ENCODE results near the gene C19orf73.

Gene C19orf73

DNA sequence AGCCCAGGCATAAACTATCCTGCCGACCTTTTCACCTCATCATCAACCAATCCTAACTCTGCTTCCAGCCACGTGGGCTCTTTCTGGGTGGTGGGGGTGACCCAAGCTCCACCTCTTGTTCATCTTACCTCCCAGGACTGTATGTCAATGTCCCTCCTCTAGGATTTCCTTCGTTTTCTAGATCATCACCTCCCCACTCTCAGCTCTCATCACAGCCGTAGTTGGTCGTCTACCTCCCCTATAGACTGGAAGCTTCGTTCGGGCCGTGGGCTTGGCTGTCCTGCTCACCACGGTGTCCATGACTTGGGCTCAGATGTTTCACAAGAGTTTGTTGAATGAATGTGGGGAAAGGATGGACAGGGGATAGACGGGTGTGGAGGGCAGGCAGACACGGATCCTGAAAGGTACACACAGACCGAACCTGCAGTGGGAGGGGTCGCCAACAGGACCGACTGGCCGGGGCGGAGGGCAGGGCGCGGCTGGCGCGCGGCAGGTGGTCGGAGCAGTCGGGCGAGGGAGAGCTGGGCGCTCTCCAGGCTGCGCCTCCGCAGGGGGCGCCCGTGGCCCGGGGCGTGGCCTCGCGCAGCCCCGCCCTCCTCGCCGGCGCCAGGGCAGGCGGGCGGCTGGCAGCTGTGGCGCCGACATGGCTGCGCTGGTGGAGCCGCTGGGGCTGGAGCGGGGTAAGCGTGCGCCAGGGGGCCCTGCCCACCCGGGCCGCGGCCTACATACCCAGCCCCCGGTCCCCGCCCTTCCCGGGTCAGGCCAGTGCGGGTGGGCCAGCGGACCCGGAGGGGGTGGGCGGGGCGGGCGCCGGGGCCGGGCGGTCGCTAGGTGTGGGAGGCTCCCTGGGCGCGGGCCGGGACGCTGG is 4.9 kb downstream of the C19orf73 start, which contains the start of gene LIN7B:
LIN7B (plus strand) TSS at position 609 of the 868 bp plus-strand sequence; CDS start at position 644, 35 bp downstream.
- H3K27me3 ChIP-seq (ENCODE audit: insufficient read depth, low read length, poor library complexity, severe bottlenecking), result no peaks in the 10 kb centered on the region
- H3K9ac ChIP-seq (ENCODE audit: low read depth, low read length, poor library complexity, severe bottlenecking), result peak within 1 kb of the TSS; percentile 66
- peaks cover 10% of the 10 kb centered on the region; the same call in 1 of the 2 replicates for H3K36me3 ChIP-seq (ENCODE audit: insufficient read depth, low read length)
- TF ChIP-seq EZH2phosphoT487 (IDR thresholded peaks at IDR 0.05; ENCODE audit: borderline replicate concordance) (no peak), CTCF (conservative IDR thresholded peaks at IDR 0.05; ENCODE audit: low read length) (peak; percentile 53)
- H3K9me2 ChIP-seq (replicated peaks; ENCODE audit: low read depth, low read length), result no peaks in the 10 kb centered on the region
- no peaks in the 10 kb centered on the region for H3K79me2 ChIP-seq (ENCODE audit: insufficient read depth, low read length)
- peak within 1 kb of the TSS; percentile 72 for H3K4me3 ChIP-seq (ENCODE audit: low read length, poor library complexity, severe bottlenecking)
- peak within 1 kb of the TSS; percentile 97 for H2AFZ ChIP-seq (ENCODE audit: low read length)
- peaks cover 17% of the 10 kb centered on the region for H3K4me1 ChIP-seq (ENCODE audit: insufficient read depth, low read length, poor library complexity, severe bottlenecking)
- H3K9me3 ChIP-seq (ENCODE audit: insufficient read depth, low read depth, low read length), result no peaks in the 10 kb centered on the region
- H3K4me2 ChIP-seq (ENCODE audit: low read depth, low read length, poor library complexity, severe bottlenecking), result peak within 1 kb of the TSS; percentile 90
- H3F3A ChIP-seq (ENCODE audit: low read depth), result peaks cover 7% of the 10 kb centered on the region; the same call in 1 of the 2 replicates
- no peaks in the 10 kb centered on the region for H4K20me1 ChIP-seq (ENCODE audit: insufficient read depth, low read length, poor library complexity, severe bottlenecking)

DNA sequence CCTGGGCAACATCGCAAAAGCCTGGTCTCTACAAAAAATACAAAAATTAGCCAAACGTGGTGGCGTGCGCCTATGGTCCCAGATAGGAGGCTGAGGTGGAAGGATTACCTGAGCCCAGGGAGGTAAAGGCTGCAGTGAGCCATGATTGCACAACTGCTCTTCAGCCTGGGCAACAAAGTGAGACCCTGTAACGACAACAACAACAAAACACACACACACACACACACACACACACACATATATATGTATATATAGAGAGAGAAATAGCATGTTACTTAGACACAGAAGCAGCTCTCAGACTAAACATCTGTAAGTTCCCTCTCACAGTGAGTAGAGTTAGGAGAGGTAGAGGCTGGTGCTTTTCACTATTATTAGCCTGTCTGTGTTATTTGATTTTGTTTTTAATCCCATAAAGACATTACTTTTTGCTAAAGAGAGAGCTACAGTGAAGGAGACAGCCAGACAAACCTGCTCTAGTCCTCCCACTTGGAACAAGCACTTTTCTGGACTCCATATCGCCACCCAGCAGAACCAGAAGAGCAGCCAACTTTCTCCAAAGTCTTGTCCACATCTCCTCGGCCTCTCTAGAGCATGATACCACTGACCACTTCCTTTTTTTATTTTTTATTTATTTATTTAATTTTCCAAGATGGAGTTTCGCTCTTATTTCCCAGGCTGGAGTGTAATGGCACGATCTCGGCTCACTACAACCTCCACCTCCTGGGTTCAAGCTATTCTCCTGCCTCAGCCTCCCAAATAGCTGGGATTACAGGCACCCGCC is 7.5 kb downstream of the C19orf73 start:
- H3K4me3 ChIP-seq (ENCODE audit: low read length, poor library complexity, severe bottlenecking), result no peak overlapping the region
- no peak overlapping the region for H3K9ac ChIP-seq (ENCODE audit: low read depth, low read length, poor library complexity, severe bottlenecking)
- H3F3A ChIP-seq (ENCODE audit: low read depth), result peaks cover 7% of the 10 kb centered on the region; the same call in 1 of the 2 replicates
- H3K27me3 ChIP-seq (ENCODE audit: insufficient read depth, low read length, poor library complexity, severe bottlenecking), result no peaks in the 10 kb centered on the region
- no peaks in the 10 kb centered on the region for H3K9me3 ChIP-seq (ENCODE audit: insufficient read depth, low read depth, low read length)
- H3K79me2 ChIP-seq (ENCODE audit: insufficient read depth, low read length), result no peaks in the 10 kb centered on the region
- peaks cover 12% of the 10 kb centered on the region for H3K4me1 ChIP-seq (ENCODE audit: insufficient read depth, low read length, poor library complexity, severe bottlenecking)
- no peaks in the 10 kb centered on the region for H3K9me2 ChIP-seq (replicated peaks; ENCODE audit: low read depth, low read length)
- no peak overlapping the region for H3K4me2 ChIP-seq (ENCODE audit: low read depth, low read length, poor library complexity, severe bottlenecking)
- no peak overlapping the region for H2AFZ ChIP-seq (ENCODE audit: low read length)
- H4K20me1 ChIP-seq (ENCODE audit: insufficient read depth, low read length, poor library complexity, severe bottlenecking), result peaks cover 8% of the 10 kb centered on the region
- no peak for TF ChIP-seq EZH2phosphoT487 (IDR thresholded peaks at IDR 0.05; ENCODE audit: borderline replicate concordance)
- no peak for TF ChIP-seq CTCF (conservative IDR thresholded peaks at IDR 0.05; ENCODE audit: low read length)
- peaks cover 36% of the 10 kb centered on the region; the same call in 1 of the 2 replicates for H3K36me3 ChIP-seq (ENCODE audit: insufficient read depth, low read length)

DNA sequence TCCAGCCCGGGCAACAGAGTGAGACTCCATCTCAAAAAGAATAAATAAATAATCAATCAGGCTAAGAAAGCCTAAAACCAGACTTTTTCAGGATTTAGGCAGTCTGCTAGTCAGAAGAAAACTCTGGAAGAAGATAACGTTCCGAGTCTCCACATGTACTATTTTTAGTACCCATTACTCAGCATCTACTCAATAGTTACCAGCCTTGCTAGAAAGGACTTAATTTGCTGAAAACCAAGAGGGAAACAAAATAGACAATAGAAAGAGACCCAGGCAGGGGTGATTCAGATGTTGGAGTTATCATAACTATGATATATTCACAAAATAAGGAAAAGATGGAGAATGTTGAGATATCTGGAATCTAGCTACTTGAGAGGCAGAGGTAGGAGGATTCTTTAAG is 8.4 kb downstream of the C19orf73 start:
- TF ChIP-seq EZH2phosphoT487 (IDR thresholded peaks at IDR 0.05; ENCODE audit: borderline replicate concordance) (no peak), CTCF (conservative IDR thresholded peaks at IDR 0.05; ENCODE audit: low read length) (no peak)
- Histone ChIP-seq H3K9ac (ENCODE audit: low read depth, low read length, poor library complexity, severe bottlenecking) (no peak overlapping the region), H3K4me1 (ENCODE audit: insufficient read depth, low read length, poor library complexity, severe bottlenecking) (peaks cover 12% of the 10 kb centered on the region), H3K4me3 (ENCODE audit: low read length, poor library complexity, severe bottlenecking) (no peak overlapping the region), H3K79me2 (ENCODE audit: insufficient read depth, low read length) (no peaks in the 10 kb centered on the region), H3K4me2 (ENCODE audit: low read depth, low read length, poor library complexity, severe bottlenecking) (no peak overlapping the region), H2AFZ (ENCODE audit: low read length) (no peak overlapping the region), H3K36me3 (ENCODE audit: insufficient read depth, low read length) (peaks cover 44% of the 10 kb centered on the region; the same call in 1 of the 2 replicates), H4K20me1 (ENCODE audit: insufficient read depth, low read length, poor library complexity, severe bottlenecking) (peaks cover 8% of the 10 kb centered on the region), H3K27me3 (ENCODE audit: insufficient read depth, low read length, poor library complexity, severe bottlenecking) (no peaks in the 10 kb centered on the region), H3K9me2 (replicated peaks; ENCODE audit: low read depth, low read length) (no peaks in the 10 kb centered on the region), H3K9me3 (ENCODE audit: insufficient read depth, low read depth, low read length) (no peaks in the 10 kb centered on the region), H3F3A (ENCODE audit: low read depth) (peaks cover 9% of the 10 kb centered on the region; the same call in 1 of the 2 replicates)

Measured in Loucy (cell line).